Measurements from ENCODE around the gene EIF3D. TPM values are rescaled to one million over a fixed set of nuclear protein-coding genes. Genes with fewer than 3 reads are reported as not detected.

Gene EIF3D, protein sequence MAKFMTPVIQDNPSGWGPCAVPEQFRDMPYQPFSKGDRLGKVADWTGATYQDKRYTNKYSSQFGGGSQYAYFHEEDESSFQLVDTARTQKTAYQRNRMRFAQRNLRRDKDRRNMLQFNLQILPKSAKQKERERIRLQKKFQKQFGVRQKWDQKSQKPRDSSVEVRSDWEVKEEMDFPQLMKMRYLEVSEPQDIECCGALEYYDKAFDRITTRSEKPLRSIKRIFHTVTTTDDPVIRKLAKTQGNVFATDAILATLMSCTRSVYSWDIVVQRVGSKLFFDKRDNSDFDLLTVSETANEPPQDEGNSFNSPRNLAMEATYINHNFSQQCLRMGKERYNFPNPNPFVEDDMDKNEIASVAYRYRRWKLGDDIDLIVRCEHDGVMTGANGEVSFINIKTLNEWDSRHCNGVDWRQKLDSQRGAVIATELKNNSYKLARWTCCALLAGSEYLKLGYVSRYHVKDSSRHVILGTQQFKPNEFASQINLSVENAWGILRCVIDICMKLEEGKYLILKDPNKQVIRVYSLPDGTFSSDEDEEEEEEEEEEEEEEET
- 417 and 551 TPM in 2 replicates for total RNA-seq

DNA sequence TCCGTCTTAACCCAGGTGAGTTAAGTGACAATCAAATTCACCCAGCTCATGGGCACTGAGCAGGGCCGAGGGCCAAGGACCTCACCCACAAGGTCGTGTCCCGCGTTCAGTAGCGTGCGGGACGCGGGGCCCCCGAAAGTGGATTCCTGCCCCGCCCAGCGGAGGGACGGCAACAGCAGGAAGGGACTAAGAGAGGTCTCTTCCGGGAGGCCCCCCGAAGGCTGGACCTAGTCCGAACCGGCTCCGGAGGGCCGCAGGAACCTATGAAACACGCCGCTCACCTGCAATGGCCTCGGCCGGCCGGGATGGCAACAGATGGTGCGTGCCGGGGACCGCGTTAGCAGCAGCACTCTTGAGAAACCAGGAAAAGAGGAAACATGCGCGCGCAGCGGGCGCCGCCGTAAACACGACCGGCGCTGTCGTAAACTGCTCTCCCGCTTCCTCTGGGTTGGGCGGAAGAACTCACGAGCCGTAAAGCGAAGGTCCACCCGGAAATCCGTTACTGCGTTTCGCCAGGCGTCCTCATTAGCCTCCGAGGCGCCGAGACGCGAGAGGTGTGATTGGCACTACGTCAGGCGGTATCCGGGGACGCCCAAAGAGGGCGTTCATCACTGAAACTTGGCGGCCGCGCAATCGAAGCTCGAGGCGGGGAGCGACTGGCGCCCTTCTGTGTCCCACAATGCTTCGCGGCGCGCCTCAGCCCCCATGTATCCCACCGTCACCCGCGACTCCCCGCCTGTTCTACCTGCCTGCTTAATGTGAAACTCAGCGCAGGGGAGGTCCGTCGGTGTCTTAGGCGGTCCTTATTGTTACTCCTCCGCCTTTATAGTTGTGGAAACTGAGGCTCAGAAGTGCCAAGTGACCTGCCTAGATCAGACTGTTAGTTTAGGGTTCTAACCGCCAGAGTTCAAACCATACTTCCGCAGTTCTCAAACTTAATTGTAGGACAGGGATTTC lies at the start of gene EIF3D:
Gene EIF3D, minus strand, starts transcription at position 372 of the 957 bp plus-strand sequence. CDS start 3,045 bp downstream, outside the sequence.

DNA sequence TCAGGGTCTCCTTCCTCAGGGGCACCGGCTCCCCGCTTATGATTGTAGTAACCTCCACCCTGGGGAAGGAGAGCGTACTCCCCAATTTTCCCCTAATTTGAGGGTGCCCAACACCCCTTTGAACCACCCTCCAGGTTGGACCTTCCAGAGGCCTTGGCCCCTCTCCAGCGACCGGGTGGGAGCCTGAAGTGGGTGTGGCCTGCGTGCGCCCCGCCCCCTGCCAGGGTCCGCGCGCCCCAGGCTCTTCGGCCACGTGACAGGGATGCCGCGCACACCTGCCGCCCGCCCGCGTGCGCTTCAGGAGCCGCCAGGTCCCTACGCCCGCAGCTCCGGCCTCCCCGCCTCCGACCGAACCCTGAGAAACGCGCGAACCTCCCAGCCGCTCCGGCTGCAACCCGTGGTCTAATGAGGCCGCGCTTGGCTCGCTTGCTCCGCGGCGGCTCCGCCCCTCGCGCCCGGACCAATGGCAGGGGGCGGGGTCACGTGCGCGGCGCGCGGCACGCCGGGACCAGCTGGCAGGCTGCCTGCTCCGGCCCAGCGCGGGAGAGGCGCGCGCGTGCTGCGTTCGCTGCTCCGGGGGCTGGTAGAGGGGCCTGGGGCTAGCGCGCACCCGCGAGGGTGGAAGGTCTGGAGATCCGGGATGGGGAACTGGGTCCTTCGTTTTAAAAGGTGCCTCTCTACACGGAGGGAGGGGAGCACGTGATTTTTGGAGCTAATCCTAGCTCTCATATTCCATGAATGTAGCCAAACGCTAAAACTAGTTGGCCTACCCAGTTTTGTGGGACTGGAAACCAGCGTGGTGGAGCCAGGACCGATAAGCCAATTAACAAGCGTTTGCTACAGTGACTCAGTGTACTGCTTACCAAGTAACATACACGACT lies 22.1 kb downstream of the EIF3D start, which contains the start of gene FOXRED2:
Gene FOXRED2, minus strand, starts transcription at position 404 of the 881 bp plus-strand sequence. CDS start 618 bp downstream, outside the sequence.

DNA sequence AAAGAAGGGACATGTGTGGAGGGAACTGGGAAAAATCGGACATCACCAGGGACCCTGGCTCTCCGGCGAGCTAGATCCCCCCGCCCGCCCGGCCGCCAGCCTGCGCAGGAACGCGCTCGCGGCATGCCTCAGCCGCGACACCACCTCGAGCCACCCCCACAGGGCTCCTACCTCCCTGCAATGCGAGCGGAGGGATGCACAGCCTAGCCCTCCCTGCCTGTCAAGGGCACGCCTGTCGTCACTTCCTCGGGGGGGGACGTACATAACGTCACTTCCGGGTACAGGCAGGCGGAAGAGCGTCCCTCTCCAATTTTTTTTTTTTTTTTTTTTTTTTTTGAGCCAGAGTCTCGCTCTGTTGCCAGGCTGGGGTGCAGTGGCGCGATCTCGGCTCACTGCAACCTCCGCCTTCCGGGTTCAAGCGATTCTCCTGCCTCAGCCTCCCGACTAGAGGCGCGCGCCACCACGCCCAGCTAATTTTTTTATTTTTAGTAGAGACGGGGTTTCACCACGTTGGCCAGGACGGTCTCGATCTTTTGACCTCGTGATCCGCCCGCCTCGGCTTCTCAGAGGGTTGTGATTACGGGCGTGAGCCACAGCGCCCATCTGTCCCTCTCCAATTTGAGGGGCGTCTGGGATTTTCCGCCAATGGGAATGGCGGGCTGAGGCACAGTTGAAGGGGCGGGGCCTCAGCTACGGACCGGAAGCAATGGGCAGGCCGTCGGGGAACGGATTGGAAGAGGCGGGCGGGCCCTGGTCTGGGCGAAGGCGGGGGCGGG lies 47.4 kb downstream of the EIF3D start, which contains the start of gene TXN2:
Gene TXN2, minus strand, starts transcription at position 248 of the 776 bp plus-strand sequence. CDS start 803 bp downstream, outside the sequence.

Other genes with a start within 250 kb of the EIF3D start
- 1,033 and 1,337 TPM in 2 replicates for gene MYH9, start 141.2 kb downstream of the EIF3D start, total RNA-seq
- 34.5 and 42.7 TPM in 2 replicates for gene TXN2, start 47.5 kb downstream of the EIF3D start, total RNA-seq
- gene FOXRED2, start 22.1 kb downstream of the EIF3D start, total RNA-seq = 10.1 and 18.8 TPM in 2 replicates
- not detected in 2 replicates for gene CACNG2, start 174.6 kb upstream of the EIF3D start, total RNA-seq
- 15.9 and 21.0 TPM in 2 replicates for gene IFT27, start 247.0 kb upstream of the EIF3D start, total RNA-seq

Data from placental pericyte (primary cell).